ENCODE measurements around the gene ZNF300.
"Not testable (repeated sequence)": the region's sequence is repeated elsewhere in the genome, so short reads cannot be mapped to it uniquely, and the experiment has no call there.

Gene ZNF300

GRCh38 chr5:150845185-150845859 lies 59.5 kb downstream of the ZNF300 start:
- not testable (repeated sequence) for DNase-seq
